NOMO-1 (cell line): ENCODE data around the gene MRPL22.
"Not testable (repeated sequence)": the region's sequence is repeated elsewhere in the genome, so short reads cannot be mapped to it uniquely, and the experiment has no call there.

Experiments
- DNase-seq, 2 experiments: peaks; one replicate each; lab custom pipeline; 2025; ENCODE audit not compliant: unreplicated experiment in 2 of 2; lab: John Stamatoyannopoulos, UW

MRPL22 gene

GRCh38 chr5:154939387-154939786, 1.5 kb upstream of the MRPL22 start:
- not testable (repeated sequence) for DNase-seq

- no peak for DNase-seq
These were observed 500 bp upstream of the MRPL22 start for GRCh38 chr5:154940375-154940771.

GRCh38 chr5:154943527-154943926, 2.7 kb downstream of the MRPL22 start:
- no peak for DNase-seq

- DNase-seq, result no peak
These were observed 3.8 kb downstream of the MRPL22 start for GRCh38 chr5:154944716-154945115.

- DNase-seq, result no peak
These were observed 4.9 kb downstream of the MRPL22 start for GRCh38 chr5:154945695-154946301.

GRCh38 chr5:154947778-154948177, 6.9 kb downstream of the MRPL22 start:
- DNase-seq, result no peak

GRCh38 chr5:154948313-154948712, 7.4 kb downstream of the MRPL22 start:
- DNase-seq, result no peak

GRCh38 chr5:154949781-154950180, 8.9 kb downstream of the MRPL22 start:
- DNase-seq, result no peak

GRCh38 chr5:154956712-154957111, 15.8 kb downstream of the MRPL22 start:
- DNase-seq, result no peak

- peak in 1 of 2 experiments; percentile 7 for DNase-seq
These were observed 21.6 kb downstream of the MRPL22 start for GRCh38 chr5:154962494-154962893.

- no peak for DNase-seq
These were observed 25.4 kb downstream of the MRPL22 start for GRCh38 chr5:154966081-154966841.

- DNase-seq, result no peak
These were observed 26.0 kb downstream of the MRPL22 start for GRCh38 chr5:154966874-154967273.

GRCh38 chr5:154967421-154968024, 26.6 kb downstream of the MRPL22 start:
- DNase-seq, result peak in 1 of 2 experiments; percentile 19

GRCh38 chr5:154968953-154969352, 28.1 kb downstream of the MRPL22 start:
- no peak for DNase-seq

GRCh38 chr5:154970759-154971158, 29.9 kb downstream of the MRPL22 start:
- DNase-seq, result peak; percentile 15 to 53

- DNase-seq, result no peak
These were observed 30.6 kb downstream of the MRPL22 start for GRCh38 chr5:154971501-154971900.

GRCh38 chr5:154972476-154973080, 31.7 kb downstream of the MRPL22 start:
- peak in 1 of 2 experiments; percentile 13 for DNase-seq

GRCh38 chr5:154976082-154976481, 35.2 kb downstream of the MRPL22 start:
- DNase-seq, result not testable (repeated sequence)

GRCh38 chr5:154977409-154977808, 36.5 kb downstream of the MRPL22 start:
- peak in 1 of 2 experiments; percentile 58 for DNase-seq

- DNase-seq, result not testable (repeated sequence)
These were observed 37.4 kb downstream of the MRPL22 start for GRCh38 chr5:154978294-154978693.

GRCh38 chr5:154984946-154985516, 44.2 kb downstream of the MRPL22 start:
- DNase-seq, result peak in 1 of 2 experiments; percentile 8
